SH-SY5Y (cell line): ENCODE results near the gene SLC9A9.

Experiments
- GATA2 ChIP-seq: IDR thresholded peaks from 2 replicates; pipeline ENCODE4 v1.6.1; 2011; ENCODE audit warnings: mild to moderate bottlenecking, low read depth, low read length
- GATA3 ChIP-seq: IDR thresholded peaks from 2 replicates; pipeline ENCODE4 v1.6.1; 2011; ENCODE audit warnings: low read depth, mild to moderate bottlenecking, low read length, moderate library complexity

GRCh38 chr3:143628971-143629370, 219.3 kb downstream of the SLC9A9 start:
- TF ChIP-seq GATA2 (no peak), GATA3 (no peak)
